Neuronal stem cell (in vitro differentiated cells): ENCODE results near the gene MAST4.

Experiments
- DNase-seq: peaks from one replicate; pipeline ENCODE4 v3.0.0-alpha.2; 2013; ENCODE audit warnings: low spot score
- H2AFZ ChIP-seq: one replicate; pipeline ENCODE4 v1.6.1; 2013; ENCODE audit warnings: mild to moderate bottlenecking, low read length, inconsistent platforms
- H2AK5ac ChIP-seq: 2 replicates; pipeline ENCODE4 v1.6.1; 2013; ENCODE audit warnings: low read depth, mild to moderate bottlenecking, inconsistent platforms, low read length, moderate library complexity, mixed read lengths
- H2BK120ac ChIP-seq: 2 replicates; pipeline ENCODE4 v1.6.1; 2013; ENCODE audit warnings: low read depth, mild to moderate bottlenecking, inconsistent platforms, low read length, moderate library complexity, mixed read lengths
- H2BK12ac ChIP-seq: one replicate; pipeline ENCODE4 v1.6.1; 2013; ENCODE audit warnings: low read length, inconsistent platforms
- H2BK15ac ChIP-seq: 2 replicates; pipeline ENCODE4 v1.6.1; 2013; ENCODE audit warnings: mild to moderate bottlenecking, low read length, inconsistent platforms, mixed read lengths
- H2BK5ac ChIP-seq: one replicate; pipeline ENCODE4 v1.6.1; 2013; ENCODE audit warnings: inconsistent platforms, mild to moderate bottlenecking, low read length, moderate library complexity
- H3K14ac ChIP-seq: one replicate; pipeline ENCODE4 v1.6.1; 2013; ENCODE audit warnings: low read length, inconsistent platforms
- H3K18ac ChIP-seq: 2 replicates; pipeline ENCODE4 v1.6.1; 2013; ENCODE audit warnings: low read length, inconsistent platforms
- H3K23ac ChIP-seq: 2 replicates; pipeline ENCODE4 v1.6.1; 2013; ENCODE audit warnings: low read depth, mild to moderate bottlenecking, mixed read lengths, low read length, inconsistent platforms; ENCODE audit not compliant: poor library complexity
- H3K27ac ChIP-seq: replicated peaks from 3 replicates; pipeline ENCODE4 v1.5.1; 2013; ENCODE audit warnings: low read length, inconsistent platforms
- H3K27me3 ChIP-seq, 3 experiments: 2 replicates each; pipeline ENCODE4 v1.6.1; 2013; ENCODE audit warnings: low read length in 3 of 3, mild to moderate bottlenecking in 2 of 3, inconsistent platforms in 1 of 3, low read depth in 1 of 3, mixed read lengths in 1 of 3, moderate library complexity in 1 of 3; ENCODE audit not compliant: control insufficient read depth in 3 of 3, insufficient read depth in 3 of 3
- H3K36me3 ChIP-seq, 2 donors: replicated peaks in 1 of 2; 2 replicates each; pipeline ENCODE4 v1.6.1; 2013; ENCODE audit warnings: low read length in 2 of 2; ENCODE audit not compliant: control insufficient read depth in 2 of 2, insufficient read depth in 2 of 2
- H3K4ac ChIP-seq: 2 replicates; pipeline ENCODE4 v1.6.1; 2013; ENCODE audit warnings: inconsistent platforms, mild to moderate bottlenecking, low read length, moderate library complexity
- H3K4me1 ChIP-seq, 2 donors: 1 replicate in 1 of 2; 2 replicates in 1 of 2; pipeline ENCODE4 v1.6.1; 2013; ENCODE audit warnings: low read length in 2 of 2, low read depth in 1 of 2; ENCODE audit not compliant: control insufficient read depth in 2 of 2, insufficient read depth in 1 of 2
- H3K4me2 ChIP-seq: one replicate; pipeline ENCODE4 v1.6.1; 2013; ENCODE audit warnings: mild to moderate bottlenecking, low read length, inconsistent platforms; ENCODE audit not compliant: insufficient read depth, poor library complexity, severe bottlenecking
- H3K4me3 ChIP-seq, 2 donors: 2 replicates each; pipeline ENCODE4 v1.5.1; 2013; ENCODE audit warnings: low read length in 2 of 2, mild to moderate bottlenecking in 2 of 2, inconsistent platforms in 1 of 2, moderate library complexity in 1 of 2
- H3K79me1 ChIP-seq: one replicate; pipeline ENCODE4 v1.6.1; 2013; ENCODE audit warnings: low read depth, mild to moderate bottlenecking, inconsistent platforms, low read length, moderate library complexity
- H3K9ac ChIP-seq: one replicate; pipeline ENCODE4 v1.6.1; 2013; ENCODE audit warnings: mild to moderate bottlenecking, low read depth, low read length, inconsistent platforms; ENCODE audit not compliant: poor library complexity
- H3K9me3 ChIP-seq, 2 donors: replicated peaks in 1 of 2; 2 replicates each; pipeline versions ENCODE3 to v1.6.1; 2013; ENCODE audit warnings: low read length in 2 of 2, mild to moderate bottlenecking in 2 of 2, inconsistent platforms in 1 of 2, low read depth in 1 of 2, mixed read lengths in 1 of 2, moderate library complexity in 1 of 2; ENCODE audit not compliant: control insufficient read depth in 2 of 2, insufficient read depth in 1 of 2
- H4K8ac ChIP-seq: one replicate; pipeline ENCODE4 v1.6.1; 2013; ENCODE audit warnings: low read depth, mild to moderate bottlenecking, inconsistent platforms, low read length, moderate library complexity
- H4K91ac ChIP-seq: one replicate; pipeline ENCODE4 v1.6.1; 2013; ENCODE audit warnings: low read length, low read depth, mild to moderate bottlenecking, inconsistent platforms; ENCODE audit not compliant: poor library complexity
- WGBS, 2 donors: extraction: QIAGEN DNeasy Blood & Tissue Kit; methylation state at CpG; one replicate each; pipeline ENCODE4 v1.1.7; 2013; ENCODE audit warnings: missing lambda C conversion rate in 2 of 2, mixed read lengths in 1 of 2; ENCODE audit not compliant: insufficient read length in 2 of 2, insufficient replicate concordance in 1 of 2; ENCODE audit errors: extremely low coverage in 2 of 2; 5-methylcytosine and 5-hydroxymethylcytosine counted together

MAST4 gene

GRCh38 chr5:67206929-67207328 lies 610.7 kb downstream of the MAST4 start:
- Histone ChIP-seq H2AK5ac (no peak overlapping the region), H2BK120ac (no peak overlapping the region), H3K27me3 (no peaks in the 10 kb centered on the region), H3K79me1 (no peaks in the 10 kb centered on the region), H2BK15ac (no peak overlapping the region), H3K9me3 (no peaks in the 10 kb centered on the region), H3K27ac (no peak overlapping the region), H3K4me1 (no peaks in the 10 kb centered on the region), H2AFZ (no peak overlapping the region), H2BK12ac (no peak overlapping the region), H3K4me3 (no peak overlapping the region), H3K14ac (no peak overlapping the region), H2BK5ac (no peak overlapping the region), H3K4ac (no peak overlapping the region), H3K23ac (no peak overlapping the region), H3K9ac (no peak overlapping the region), H4K8ac (no peak overlapping the region), H3K18ac (no peak overlapping the region), H3K4me2 (no peak overlapping the region), H3K36me3 (no peaks in the 10 kb centered on the region), H4K91ac (no peak overlapping the region)
- no CpG with 5 or more reads among the region's 4 CpGs for WGBS, 2 donors
- DNase-seq: no peak

GRCh38 chr5:67208403-67208802 lies 612.2 kb downstream of the MAST4 start:
- no peaks in the 10 kb centered on the region for H3K27me3 ChIP-seq
- H2AFZ ChIP-seq: peak overlapping the region; percentile 27
- H2BK15ac ChIP-seq: no peak overlapping the region
- WGBS, 2 donors: no CpG with 5 or more reads among the region's 3 CpGs
- peak overlapping the region; percentile 65 for H3K18ac ChIP-seq
- no peaks in the 10 kb centered on the region for H3K79me1 ChIP-seq
- H2AK5ac ChIP-seq: no peak overlapping the region
- DNase-seq: no peak
- no peak overlapping the region for H2BK120ac ChIP-seq
- peak overlapping the region; percentile 64 for H4K91ac ChIP-seq
- no peak overlapping the region for H3K4me2 ChIP-seq
- no peak overlapping the region for H3K27ac ChIP-seq
- no peak overlapping the region for H2BK5ac ChIP-seq
- H3K9me3 ChIP-seq: no peaks in the 10 kb centered on the region
- H3K23ac ChIP-seq: no peak overlapping the region
- no peak overlapping the region for H4K8ac ChIP-seq
- H3K14ac ChIP-seq: no peak overlapping the region
- H3K4me3 ChIP-seq: no peak overlapping the region
- H2BK12ac ChIP-seq: no peak overlapping the region
- no peak overlapping the region for H3K4ac ChIP-seq
- no peaks in the 10 kb centered on the region for H3K36me3 ChIP-seq
- H3K4me1 ChIP-seq: no peaks in the 10 kb centered on the region
- no peak overlapping the region for H3K9ac ChIP-seq

GRCh38 chr5:67209141-67209771 lies 613.1 kb downstream of the MAST4 start:
- H3K27ac ChIP-seq: no peak overlapping the region
- H3K4me1 ChIP-seq: no peaks in the 10 kb centered on the region
- no peak overlapping the region for H2BK12ac ChIP-seq
- no peak overlapping the region for H3K4me2 ChIP-seq
- no peaks in the 10 kb centered on the region for H3K27me3 ChIP-seq
- H3K79me1 ChIP-seq: no peaks in the 10 kb centered on the region
- no peak overlapping the region for H4K8ac ChIP-seq
- H2BK120ac ChIP-seq: no peak overlapping the region
- no peak overlapping the region for H4K91ac ChIP-seq
- no peak overlapping the region for H3K9ac ChIP-seq
- no peak overlapping the region for H3K23ac ChIP-seq
- peak overlapping the region; percentile 22 for H2AFZ ChIP-seq
- no peaks in the 10 kb centered on the region for H3K36me3 ChIP-seq
- no peak overlapping the region for H3K18ac ChIP-seq
- no CpG with 5 or more reads among the region's 11 CpGs for WGBS, 2 donors
- no peak overlapping the region for H2BK5ac ChIP-seq
- no peak overlapping the region for H2BK15ac ChIP-seq
- no peak overlapping the region for H3K4ac ChIP-seq
- DNase-seq: peak; percentile 67
- H3K9me3 ChIP-seq: no peaks in the 10 kb centered on the region
- no peak overlapping the region for H3K4me3 ChIP-seq
- no peak overlapping the region for H3K14ac ChIP-seq
- no peak overlapping the region for H2AK5ac ChIP-seq

GRCh38 chr5:67211926-67212325 lies 615.7 kb downstream of the MAST4 start:
- Histone ChIP-seq H3K27ac (no peak overlapping the region), H2BK5ac (no peak overlapping the region), H2BK15ac (no peak overlapping the region), H3K36me3 (no peaks in the 10 kb centered on the region), H3K4me2 (no peak overlapping the region), H2AK5ac (no peak overlapping the region), H2BK120ac (no peak overlapping the region), H2BK12ac (no peak overlapping the region), H3K9ac (no peak overlapping the region), H3K18ac (no peak overlapping the region), H3K27me3 (no peaks in the 10 kb centered on the region), H4K91ac (no peak overlapping the region), H3K14ac (no peak overlapping the region), H3K4me3 (no peak overlapping the region), H2AFZ (no peak overlapping the region), H4K8ac (no peak overlapping the region), H3K9me3 (no peaks in the 10 kb centered on the region), H3K79me1 (no peaks in the 10 kb centered on the region), H3K23ac (no peak overlapping the region), H3K4ac (no peak overlapping the region), H3K4me1 (no peaks in the 10 kb centered on the region)
- no CpG with 5 or more reads among the region's 2 CpGs for WGBS, 2 donors
- DNase-seq: no peak
